Stimulated activated CD4-positive, alpha-beta T cell treated with anti-CD3 and anti-CD28 coated beads, Interleukin-2, amount 100 ng/mL, for 48 hours (primary cell): ENCODE data around the gene IL27RA.

Source experiments
- DNase-seq, 2 donors: peaks; one replicate each; pipeline ENCODE4 v3.0.0-alpha.2; 2020

IL27RA gene

GRCh38 chr19:14031719-14032480, at the start of gene IL27RA:
Gene IL27RA (plus strand): TSS chr19:14031762. CDS start chr19:14031873, 111 bp downstream.
- DNase-seq = peak; percentile 60 to 61

DNA sequence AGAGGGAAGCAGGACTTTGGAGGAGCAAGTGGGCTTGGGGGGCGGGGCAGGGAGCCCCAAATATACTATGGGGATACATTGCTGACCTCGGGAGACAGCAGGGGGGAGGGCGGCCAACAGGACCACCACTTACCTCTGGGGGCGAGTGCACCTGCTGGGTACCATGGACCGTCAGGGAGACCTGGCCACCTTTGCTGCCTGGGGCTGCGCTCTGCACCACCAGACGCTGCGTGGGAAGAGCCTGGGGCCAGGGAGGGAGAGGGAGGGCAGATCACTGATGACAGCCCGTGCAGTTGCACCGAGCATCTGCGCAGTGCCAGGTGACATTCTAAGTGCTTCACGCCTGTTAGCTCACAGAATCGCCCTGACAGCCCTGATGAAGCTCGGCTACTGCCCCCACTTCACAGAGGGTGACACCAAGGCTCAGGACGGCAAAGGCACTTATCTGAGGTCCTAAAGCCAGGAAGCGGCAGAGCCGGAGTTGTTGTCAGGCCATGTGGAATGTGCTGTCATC, 49.5 kb upstream of the IL27RA start:
- DNase-seq = no peak

DNA sequence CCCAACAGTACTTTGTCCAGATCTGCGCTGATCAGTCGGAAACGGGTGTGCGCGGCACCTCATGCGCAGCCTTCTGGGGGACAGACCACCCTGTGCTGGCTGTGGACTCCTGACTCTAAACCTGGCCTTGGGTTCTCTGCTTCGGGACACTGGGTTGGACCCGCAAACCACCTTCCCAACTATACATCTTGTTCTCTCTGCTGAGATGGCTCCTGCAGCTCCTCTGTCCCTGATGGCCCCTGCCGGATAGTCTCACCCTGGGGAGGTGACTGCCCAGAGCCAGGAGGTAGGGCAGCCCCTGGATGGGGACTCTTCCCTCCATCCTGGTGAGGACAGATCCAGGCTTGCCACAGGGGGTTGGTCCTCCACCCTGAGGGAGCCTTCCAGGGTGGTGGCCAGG, 48.8 kb upstream of the IL27RA start:
- DNase-seq = no peak

DNA sequence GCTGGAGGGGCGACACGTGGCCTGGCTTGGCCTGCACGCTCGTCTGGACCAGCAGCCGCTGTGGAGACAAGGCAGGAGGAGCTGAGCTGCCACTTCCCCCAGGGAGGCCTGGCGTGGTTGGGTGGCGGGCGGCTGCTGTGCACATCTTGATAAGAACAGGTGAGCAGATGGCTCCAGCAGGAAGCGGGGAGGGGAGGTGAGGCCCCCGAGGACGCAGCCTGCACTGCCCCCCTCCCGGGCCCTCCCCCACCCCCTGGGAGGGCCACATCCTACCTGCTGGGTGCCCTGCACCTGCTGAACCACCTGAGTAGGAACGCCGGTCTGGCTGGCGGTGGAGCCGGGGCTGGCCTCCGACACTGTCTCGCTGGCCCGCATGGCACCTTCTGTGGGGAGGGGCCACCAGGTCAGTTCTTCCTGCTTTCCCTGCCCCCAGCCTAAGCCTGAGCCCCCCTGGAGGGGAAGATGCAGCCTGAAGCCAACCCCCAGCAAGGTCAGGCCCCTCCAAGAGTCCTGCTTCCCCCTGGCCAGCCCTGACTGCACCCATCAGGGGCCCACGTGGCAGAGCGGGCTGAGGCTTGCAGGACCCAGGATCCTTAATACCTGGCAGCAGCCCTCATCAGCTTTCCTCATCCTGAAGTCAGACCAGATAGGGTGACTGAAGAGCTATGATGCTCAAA, 48.2 kb upstream of the IL27RA start:
- no peak for DNase-seq

DNA sequence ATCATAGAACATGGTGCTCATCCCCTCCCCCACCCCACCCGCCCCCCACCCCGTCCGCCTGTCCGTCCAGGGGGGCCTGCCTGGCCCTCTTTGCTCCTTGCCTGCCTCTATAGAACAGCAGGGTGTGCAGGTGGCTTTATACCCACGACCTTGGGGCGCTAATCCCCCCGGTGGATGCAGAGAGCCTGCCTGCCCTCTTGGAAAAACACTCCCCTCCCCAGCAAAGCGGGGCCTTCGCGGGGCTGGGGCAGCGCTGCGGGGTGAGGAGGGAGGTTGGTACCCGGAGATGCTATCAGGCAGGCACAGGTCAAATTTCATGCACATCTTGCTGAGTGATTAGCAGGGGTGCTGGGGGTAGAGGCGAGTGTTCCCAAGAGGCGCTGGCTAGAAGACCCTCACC, 47.4 kb upstream of the IL27RA start:
- DNase-seq = no peak

- DNase-seq = no peak
Measured at GRCh38 chr19:13984875-13985741, 46.5 kb upstream of the IL27RA start.

GRCh38 chr19:13985771-13986347, 45.7 kb upstream of the IL27RA start:
- no peak for DNase-seq

GRCh38 chr19:13986348-13986904, 45.1 kb upstream of the IL27RA start:
- peak; percentile 97 to 98 for DNase-seq

DNA sequence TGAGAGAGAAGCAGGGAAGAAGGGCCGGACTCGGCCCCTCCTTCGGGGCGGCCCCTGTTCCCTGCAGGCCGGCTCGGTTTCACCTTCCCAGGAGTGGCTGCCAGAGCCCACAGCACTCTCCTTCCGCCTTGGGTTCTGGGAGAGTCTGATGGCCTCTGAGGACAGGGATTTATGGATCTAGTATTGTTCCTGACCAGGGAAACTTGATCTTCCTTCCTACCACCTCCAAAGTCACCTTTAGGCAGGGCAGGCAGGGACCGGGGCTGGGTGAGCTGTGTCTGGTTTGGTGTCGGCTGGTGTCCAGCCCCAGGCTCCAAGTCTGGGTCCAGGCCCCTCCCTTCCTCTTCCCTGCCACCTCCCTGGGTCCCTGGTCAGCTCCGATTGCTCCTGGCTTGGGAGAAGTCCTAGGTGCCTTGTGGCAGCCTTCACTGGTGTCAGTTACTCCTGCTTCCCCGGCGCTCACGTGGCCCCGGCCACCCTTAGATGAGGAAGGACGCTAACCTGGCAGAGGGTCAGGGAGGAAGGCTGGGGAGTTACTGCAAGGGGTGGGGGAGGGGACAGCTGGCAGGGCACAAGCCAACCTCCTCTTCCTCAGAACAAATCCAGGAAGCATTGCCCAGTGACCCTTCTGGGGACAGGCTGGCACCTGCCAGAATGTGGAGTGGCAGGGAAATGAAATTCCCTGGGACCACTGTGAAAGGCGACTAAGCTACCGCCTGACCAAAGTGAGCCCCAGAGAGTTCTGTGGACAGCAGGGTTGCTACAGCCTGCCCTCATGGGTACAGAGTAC, 44.3 kb upstream of the IL27RA start:
- DNase-seq = no peak

DNA sequence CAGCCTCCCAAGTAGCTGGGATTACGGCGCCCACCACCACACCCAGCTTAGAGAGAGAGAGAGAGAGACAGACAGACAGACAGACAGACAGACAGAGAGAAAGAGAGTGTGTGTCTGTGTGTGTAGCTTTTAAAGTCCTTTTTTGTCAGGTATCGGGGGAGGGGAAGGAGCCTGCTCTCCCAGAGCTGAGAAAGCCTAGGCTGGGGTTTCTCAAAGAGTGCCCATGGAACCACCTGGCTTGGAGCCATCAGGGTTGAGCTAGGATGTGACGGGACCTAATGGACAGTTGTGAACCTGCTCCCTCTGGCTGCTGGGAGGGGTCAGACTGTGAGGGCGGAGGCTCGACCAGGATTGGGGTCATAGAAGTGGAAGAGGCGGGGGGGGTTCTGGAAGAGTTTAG, 42.1 kb upstream of the IL27RA start:
- no peak for DNase-seq

- no peak for DNase-seq
Measured at GRCh38 chr19:13990085-13990484, 41.5 kb upstream of the IL27RA start.

DNA sequence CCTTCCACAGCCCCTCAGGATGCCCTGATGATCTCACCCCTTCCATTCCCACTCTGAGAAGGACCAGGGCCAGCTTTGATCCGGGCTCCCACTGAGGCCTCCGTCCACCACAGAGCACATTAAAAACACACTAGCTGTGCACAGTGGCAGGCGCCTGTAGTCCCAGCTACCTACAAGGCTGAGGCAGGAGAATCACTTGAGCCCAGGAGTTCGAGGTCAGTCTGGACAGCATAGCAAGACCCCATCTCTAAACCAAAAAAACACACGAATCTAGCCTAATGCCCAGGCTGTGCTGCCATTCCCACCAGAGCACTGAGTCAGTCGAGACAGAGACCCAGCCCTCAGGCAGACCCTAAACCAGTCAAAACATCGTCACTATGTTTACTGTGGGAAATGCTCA, 39.5 kb upstream of the IL27RA start:
- DNase-seq = no peak

- no peak for DNase-seq
Measured at GRCh38 chr19:13993590-13994300, 37.8 kb upstream of the IL27RA start.

DNA sequence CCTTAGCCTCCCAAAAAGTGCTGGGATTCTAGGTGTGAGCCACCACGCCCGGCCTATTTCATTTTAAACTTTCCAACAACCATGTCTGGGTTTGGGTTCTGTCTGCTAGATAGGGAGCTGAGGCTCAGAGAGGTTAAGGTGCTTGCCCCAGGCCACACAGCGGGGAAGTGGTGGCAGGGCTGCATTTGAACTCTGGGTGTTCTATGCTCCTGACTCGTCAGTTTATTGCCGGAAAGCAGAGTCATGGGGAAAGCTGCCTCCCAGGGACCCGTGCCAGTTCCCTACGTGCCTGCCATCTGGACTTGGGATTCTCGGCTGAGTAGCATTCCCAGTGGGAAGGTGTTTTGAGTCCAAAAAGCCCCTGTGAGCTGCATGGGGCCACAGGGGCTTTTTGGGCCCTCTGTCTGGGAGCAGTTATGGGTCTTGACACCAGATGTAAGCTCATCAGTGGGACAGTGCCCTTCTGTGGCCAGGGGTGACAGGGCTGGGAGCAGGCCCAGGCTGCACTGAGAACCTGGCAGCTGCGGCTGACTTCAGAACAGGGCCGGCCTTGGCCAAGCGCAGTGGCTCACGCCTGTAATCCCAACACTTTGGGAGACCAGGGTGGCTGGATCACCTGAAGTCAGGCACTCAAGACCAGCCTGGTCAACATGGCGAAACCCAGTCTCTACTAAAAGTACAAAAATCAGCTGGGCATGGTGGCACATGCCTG, 36.4 kb upstream of the IL27RA start:
- no peak for DNase-seq

DNA sequence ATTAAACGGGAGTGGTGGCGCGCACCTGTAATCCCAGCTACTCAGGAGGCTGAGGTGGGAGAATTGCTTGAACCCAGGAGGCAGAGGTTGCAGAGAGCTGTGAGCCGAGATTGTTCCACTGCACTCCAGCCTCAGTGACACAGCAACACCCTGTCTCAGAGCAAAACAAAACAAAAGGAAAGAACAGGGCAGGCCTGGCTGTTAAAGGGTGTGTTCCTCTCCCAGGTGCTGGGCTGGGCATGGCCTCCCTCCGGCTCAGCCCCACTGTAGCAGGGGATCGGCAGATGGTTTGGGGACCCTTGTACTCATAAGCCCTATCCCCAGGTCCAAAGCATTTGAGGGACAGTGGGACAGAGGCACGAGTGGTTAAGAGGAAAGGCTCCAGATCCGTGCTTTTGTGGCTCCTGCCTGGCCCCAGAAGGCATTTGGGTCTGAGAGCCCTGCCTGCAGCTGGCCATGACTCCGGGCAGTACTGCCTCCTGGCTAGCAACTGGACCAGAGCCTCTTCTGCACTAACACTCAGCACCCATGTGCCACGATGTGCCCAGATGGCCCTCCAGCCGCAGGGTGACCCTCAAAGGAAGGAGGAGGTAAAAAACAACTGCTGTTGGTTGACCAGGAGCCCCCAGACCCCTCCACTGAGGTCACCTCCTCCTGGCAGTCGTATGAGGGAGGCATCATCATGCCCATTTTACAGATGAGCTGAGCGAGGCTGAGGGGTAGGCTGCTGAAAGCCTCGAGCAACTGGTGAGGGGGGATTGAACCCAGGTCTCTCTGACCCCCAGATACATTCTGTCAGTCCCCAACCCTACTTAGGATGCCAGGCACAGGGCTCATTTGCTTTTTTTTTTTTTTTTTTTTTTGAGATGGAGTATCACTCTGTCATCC, 35.4 kb upstream of the IL27RA start:
- no peak for DNase-seq

DNA sequence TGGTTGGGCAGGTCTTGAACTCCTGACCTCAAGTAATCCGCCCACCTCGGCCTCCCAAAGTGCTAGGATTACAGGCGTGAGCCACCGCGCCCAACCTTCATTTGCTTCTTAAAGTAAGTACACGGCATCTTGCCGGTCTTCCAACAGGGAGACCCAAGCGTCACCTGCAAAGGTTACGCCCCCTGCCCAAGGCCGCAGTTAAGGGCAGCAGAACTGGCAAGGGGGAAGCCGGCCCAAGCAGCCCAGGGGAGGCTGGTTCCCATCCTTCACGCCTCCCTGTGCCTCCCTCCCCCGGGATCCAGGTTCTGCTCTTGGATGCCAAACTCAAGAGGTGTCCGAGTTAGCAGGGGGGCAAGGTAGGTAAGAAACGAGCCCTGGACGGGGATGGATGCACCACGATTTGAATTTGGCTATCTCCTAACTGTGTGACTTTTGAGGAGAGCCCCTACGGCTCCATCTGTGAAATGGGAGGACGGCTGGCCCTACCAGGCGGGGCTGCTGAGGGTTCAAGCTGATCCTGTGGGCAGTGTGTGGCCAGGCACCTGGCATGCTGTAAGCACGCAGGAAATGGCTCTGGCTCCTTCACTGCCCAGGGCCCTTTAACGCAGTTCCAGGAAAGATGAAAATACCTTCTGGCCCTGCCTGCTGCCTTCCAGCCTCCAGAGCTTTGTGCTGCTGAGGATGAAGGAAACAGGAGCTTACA, 34.5 kb upstream of the IL27RA start:
- no peak for DNase-seq

GRCh38 chr19:13997631-13997962, 34.0 kb upstream of the IL27RA start:
- DNase-seq = no peak

DNA sequence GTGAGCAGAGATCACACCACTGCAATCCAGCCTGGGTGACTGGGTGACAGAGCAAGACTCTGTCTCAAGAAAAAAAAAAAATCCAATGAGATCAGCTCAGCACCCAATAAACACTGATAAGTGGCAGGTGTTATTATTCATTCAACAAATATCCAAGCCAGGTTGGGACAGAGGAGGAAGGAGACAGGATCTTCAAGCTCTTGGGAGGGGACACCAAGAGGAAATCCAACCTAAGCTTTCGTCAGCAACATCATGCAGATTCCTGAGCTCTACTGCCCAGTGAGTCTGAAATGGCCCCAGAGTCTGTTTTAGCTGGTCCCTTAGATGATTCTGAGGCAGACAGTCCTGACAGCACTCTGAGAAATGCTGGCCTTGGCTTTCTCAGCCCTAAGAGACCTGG, 33.1 kb upstream of the IL27RA start:
- DNase-seq = no peak

- no peak for DNase-seq
Measured at GRCh38 chr19:13999085-13999484, 32.5 kb upstream of the IL27RA start.
